DND-41 (cell line): ENCODE results near the gene PTGER1.

Source experiments
- ATAC-seq: fragments of 200-7000 bp; cut with Tn5 transposase; 3 replicates; pipeline ENCODE4 v1.9.1; 2021; ENCODE audit warnings: low read depth; ENCODE audit not compliant: insufficient read depth
- DNase-seq: peaks from one replicate; pipeline ENCODE4 v3.0.0-alpha.2; 2020
- H2AFZ ChIP-seq: 2 replicates; pipeline ENCODE4 v1.6.0; 2012; ENCODE audit warnings: low read depth, low read length
- H3K27ac ChIP-seq: 2 replicates; pipeline ENCODE4 v1.5.1; 2012; ENCODE audit warnings: low read length, inconsistent platforms
- H3K27me3 ChIP-seq: fragments of 200-600 bp; sonication (generic); 2 replicates; pipeline ENCODE4 v1.6.0; 2012; ENCODE audit warnings: low read length, mild to moderate bottlenecking, inconsistent platforms; ENCODE audit not compliant: insufficient read depth, poor library complexity
- H3K36me3 ChIP-seq: 2 replicates; pipeline ENCODE4 v1.5.1; 2012; ENCODE audit warnings: low read length, inconsistent platforms; ENCODE audit not compliant: insufficient read depth
- H3K4me1 ChIP-seq: 2 replicates; pipeline ENCODE4 v1.5.1; 2012; ENCODE audit warnings: mild to moderate bottlenecking, low read length; ENCODE audit not compliant: insufficient read depth
- H3K4me2 ChIP-seq: 2 replicates; pipeline ENCODE4 v1.6.0; 2012; ENCODE audit warnings: mild to moderate bottlenecking, moderate library complexity, low read length, inconsistent platforms; ENCODE audit not compliant: insufficient read depth
- H3K4me3 ChIP-seq, 2 experiments: fragments of 200-600 bp in 1 of 2; shearing (Covaris generic) in 1 of 2; 2 replicates each; pipeline ENCODE4 v1.5.1; 2012 to 2016; ENCODE audit warnings: inconsistent platforms in 2 of 2, low read length in 2 of 2, mild to moderate bottlenecking in 2 of 2, low read depth in 1 of 2, moderate library complexity in 1 of 2
- H3K79me2 ChIP-seq: 2 replicates; pipeline ENCODE4 v1.6.0; 2012; ENCODE audit warnings: low read length, inconsistent platforms; ENCODE audit not compliant: insufficient read depth
- H3K9ac ChIP-seq: 2 replicates; pipeline ENCODE4 v1.6.0; 2012; ENCODE audit warnings: low read depth, mild to moderate bottlenecking, inconsistent platforms, low read length, moderate library complexity
- H3K9me3 ChIP-seq: 2 replicates; pipeline ENCODE4 v1.5.1; 2012; ENCODE audit warnings: low read length, moderate library complexity, mild to moderate bottlenecking, inconsistent platforms; ENCODE audit not compliant: insufficient read depth, severe bottlenecking
- H4K20me1 ChIP-seq: 2 replicates; pipeline ENCODE4 v1.6.0; 2012; ENCODE audit warnings: low read length; ENCODE audit not compliant: insufficient read depth
- CTCF ChIP-seq: IDR thresholded peaks from 2 replicates; pipeline ENCODE4 v1.5.1; 2012; ENCODE audit warnings: borderline replicate concordance, low read length, moderate library complexity, mild to moderate bottlenecking; ENCODE audit not compliant: poor library complexity, severe bottlenecking; ENCODE audit errors: extremely low read depth
- EZH2 ChIP-seq: IDR thresholded peaks from 3 replicates; pipeline ENCODE4 v1.6.1; 2012; ENCODE audit warnings: borderline replicate concordance, low read depth, mild to moderate bottlenecking, moderate library complexity, low read length, inconsistent platforms; ENCODE audit not compliant: severe bottlenecking

The PTGER1 gene

GRCh38 chr19:14475251-14476073, at the start of gene PTGER1:
Gene PTGER1 (minus strand): TSS chr19:14475354. CDS start chr19:14474320, 1,034 bp downstream.
- no peaks in the 10 kb centered on the region for H3K9me3 ChIP-seq
- DNase-seq (no peak), ATAC-seq (no peak)
- H3K36me3 ChIP-seq, result peaks cover 32% of the 10 kb centered on the region
- H3K4me3 ChIP-seq, result no peak within 1 kb of the TSS
- no peak for TF ChIP-seq CTCF
- no peak for TF ChIP-seq EZH2
- no peaks in the 10 kb centered on the region for H3K27me3 ChIP-seq
- H4K20me1 ChIP-seq, result peaks cover 10% of the 10 kb centered on the region; the same call in 1 of the 2 replicates
- no peak within 1 kb of the TSS for H3K4me2 ChIP-seq
- no peak within 1 kb of the TSS for H3K27ac ChIP-seq
- H2AFZ ChIP-seq, result no peak within 1 kb of the TSS
- H3K4me1 ChIP-seq, result no peaks in the 10 kb centered on the region
- no peaks in the 10 kb centered on the region for H3K79me2 ChIP-seq
- no peak within 1 kb of the TSS for H3K9ac ChIP-seq

GRCh38 chr19:14520543-14520942, 45.4 kb upstream of the PTGER1 start:
- Histone ChIP-seq H2AFZ (no peak overlapping the region), H3K79me2 (peaks cover 27% of the 10 kb centered on the region), H4K20me1 (peaks cover 24% of the 10 kb centered on the region), H3K9me3 (no peaks in the 10 kb centered on the region), H3K4me1 (peaks cover 29% of the 10 kb centered on the region), H3K36me3 (peaks cover 20% of the 10 kb centered on the region), H3K4me3 (no peak overlapping the region), H3K4me2 (no peak overlapping the region), H3K27ac (no peak overlapping the region), H3K27me3 (no peaks in the 10 kb centered on the region), H3K9ac (no peak overlapping the region)
- no peak for TF ChIP-seq EZH2
- no peak for TF ChIP-seq CTCF
- ATAC-seq (no peak), DNase-seq (no peak)

- H3K27ac ChIP-seq, result no peak overlapping the region
- H2AFZ ChIP-seq, result no peak overlapping the region
- peaks cover 30% of the 10 kb centered on the region for H4K20me1 ChIP-seq
- H3K79me2 ChIP-seq, result peaks cover 33% of the 10 kb centered on the region
- H3K36me3 ChIP-seq, result peaks cover 27% of the 10 kb centered on the region
- no peak overlapping the region for H3K9ac ChIP-seq
- no peak for ATAC-seq
- no peak overlapping the region for H3K4me2 ChIP-seq
- H3K27me3 ChIP-seq, result no peaks in the 10 kb centered on the region
- H3K4me1 ChIP-seq, result peaks cover 35% of the 10 kb centered on the region
- DNase-seq, result no peak
- no peaks in the 10 kb centered on the region for H3K9me3 ChIP-seq
- TF ChIP-seq EZH2, result no peak
- TF ChIP-seq CTCF, result no peak
- H3K4me3 ChIP-seq, result no peak overlapping the region
These were observed 44.8 kb upstream of the PTGER1 start for GRCh38 chr19:14519860-14520407.
